B cell (primary cell): ENCODE results near the gene ITLN2.

ENCODE experiments used
- CTCF ChIP-seq: fragments of 200-600 bp; IDR thresholded peaks from one replicate; pipeline ENCODE4 v1.8.0; 2022; ENCODE audit warnings: antibody characterized with exemption, mild to moderate bottlenecking
- EZH2 ChIP-seq: IDR thresholded peaks from 2 replicates; pipeline ENCODE4 v1.6.1; 2012; ENCODE audit warnings: borderline replicate concordance, low read depth, mild to moderate bottlenecking, moderate library complexity, low read length; ENCODE audit not compliant: insufficient read depth, poor library complexity, severe bottlenecking

DNA sequence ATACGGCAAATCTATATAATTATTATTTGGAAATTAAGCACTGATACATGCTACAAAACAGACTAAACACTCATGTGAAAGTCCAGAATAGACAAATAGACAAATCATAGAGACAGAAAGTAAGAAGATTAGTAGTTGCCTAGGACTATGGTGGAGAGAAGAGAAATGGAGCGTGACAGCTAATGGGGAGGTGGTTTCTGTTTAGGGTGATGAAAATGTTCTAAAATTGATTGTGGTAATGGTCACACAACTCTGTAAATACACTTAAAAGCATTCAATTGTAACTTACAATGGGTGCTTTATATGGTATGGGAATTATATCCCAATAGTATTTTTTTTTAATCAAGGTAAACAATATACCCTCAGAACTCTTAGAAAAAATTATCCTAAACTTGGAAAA, 20.4 kb upstream of the ITLN2 start:
- no peak for TF ChIP-seq CTCF
- TF ChIP-seq EZH2 = no peak
